Chondrocyte (in vitro differentiated cells): Measurements from ENCODE around the gene TPPP. TPM values are rescaled to one million over a fixed set of nuclear protein-coding genes. Genes with fewer than 3 reads are reported as not detected.
"Not testable (repeated sequence)": the region's sequence is repeated elsewhere in the genome, so short reads cannot be mapped to it uniquely, and the experiment has no call there.

Source experiments
- DNase-seq: peaks from one replicate; pipeline ENCODE4 v3.0.0; 2021; ENCODE audit warnings: mixed read lengths, low spot score
- H3K27ac Mint-ChIP-seq: one replicate; pipeline ENCODE4 v1.8.0; 2021; ENCODE audit warnings: mild to moderate bottlenecking, moderate library complexity, mixed read lengths; ENCODE audit not compliant: unreplicated experiment
- H3K27me3 Mint-ChIP-seq: 2 replicates; pipeline ENCODE4 v1.8.0; 2021; ENCODE audit warnings: low read depth, mixed read lengths
- H3K36me3 Mint-ChIP-seq: 2 replicates; pipeline ENCODE4 v1.8.0; 2021; ENCODE audit warnings: low read depth, mixed read lengths
- H3K4me1 Mint-ChIP-seq: 2 replicates; pipeline ENCODE4 v1.8.0; 2021; ENCODE audit warnings: low read depth, mild to moderate bottlenecking, mixed read lengths
- H3K4me3 Mint-ChIP-seq: one replicate; pipeline ENCODE4 v1.8.0; 2021; ENCODE audit warnings: mild to moderate bottlenecking, moderate library complexity, mixed read lengths; ENCODE audit not compliant: unreplicated experiment
- H3K9me3 Mint-ChIP-seq: 2 replicates; pipeline ENCODE4 v1.8.0; 2021; ENCODE audit warnings: low read depth, mixed read lengths
- CTCF ChIP-seq: fragments of 200-600 bp; sonication (generic); IDR thresholded peaks from 2 replicates; pipeline ENCODE4 v1.5.0; 2021; ENCODE audit warnings: antibody characterized with exemption, mild to moderate bottlenecking, moderate library complexity
- total RNA-seq: library from RNA; stranded (reverse); gene quantifications from 3 replicates; pipeline ENCODE4 v1.2.1, GENCODE V29; 2021

TPPP gene
- total RNA-seq, 1 donor from 2014 or later: 0.70 TPM

- peaks cover 3% of the 10 kb centered on the region for H3K36me3 Mint-ChIP-seq
- peaks cover 5% of the 10 kb centered on the region for H3K4me1 Mint-ChIP-seq
- no peak for TF ChIP-seq CTCF
- no peak overlapping the region for H3K27ac Mint-ChIP-seq
- DNase-seq: no peak
- peaks cover 46% of the 10 kb centered on the region for H3K27me3 Mint-ChIP-seq
- peaks cover 21% of the 10 kb centered on the region for H3K9me3 Mint-ChIP-seq
- H3K4me3 Mint-ChIP-seq: no peak overlapping the region
These were observed 24.0 kb upstream of the TPPP start for GRCh38 chr5:717143-717542.

- H3K4me1 Mint-ChIP-seq, H3K4me3 Mint-ChIP-seq, H3K27ac Mint-ChIP-seq, H3K36me3 Mint-ChIP-seq, DNase-seq: not testable (repeated sequence)
- Mint-ChIP-seq H3K27me3 (peaks cover 43% of the 10 kb centered on the region), H3K9me3 (peaks cover 21% of the 10 kb centered on the region)
These were observed 23.6 kb upstream of the TPPP start for GRCh38 chr5:716740-717139.

GRCh38 chr5:715636-716035 lies 22.5 kb upstream of the TPPP start:
- peaks cover 35% of the 10 kb centered on the region for H3K27me3 Mint-ChIP-seq

GRCh38 chr5:714215-715118 lies 21.3 kb upstream of the TPPP start:
- H3K36me3 Mint-ChIP-seq, DNase-seq, H3K4me1 Mint-ChIP-seq, H3K4me3 Mint-ChIP-seq, H3K27ac Mint-ChIP-seq: not testable (repeated sequence)
- H3K27me3 Mint-ChIP-seq: peaks cover 28% of the 10 kb centered on the region
- peaks cover 16% of the 10 kb centered on the region for H3K9me3 Mint-ChIP-seq

More at GRCh38 chr5:715636-716035, 22.5 kb upstream of the TPPP start:
- peaks cover 21% of the 10 kb centered on the region for H3K9me3 Mint-ChIP-seq
- not testable (repeated sequence) for H3K4me1 Mint-ChIP-seq, H3K27ac Mint-ChIP-seq, H3K4me3 Mint-ChIP-seq, DNase-seq, H3K36me3 Mint-ChIP-seq

GRCh38 chr5:713686-714085 lies 20.5 kb upstream of the TPPP start:
- not testable (repeated sequence) for H3K9me3 Mint-ChIP-seq, DNase-seq, H3K27ac Mint-ChIP-seq, H3K36me3 Mint-ChIP-seq, H3K4me3 Mint-ChIP-seq, H3K4me1 Mint-ChIP-seq
- H3K27me3 Mint-ChIP-seq: peaks cover 23% of the 10 kb centered on the region

- H3K9me3 Mint-ChIP-seq, DNase-seq, H3K4me1 Mint-ChIP-seq, H3K36me3 Mint-ChIP-seq, H3K4me3 Mint-ChIP-seq, H3K27ac Mint-ChIP-seq, H3K27me3 Mint-ChIP-seq: not testable (repeated sequence)
These were observed 15.8 kb upstream of the TPPP start for GRCh38 chr5:708848-709517.

- not testable (repeated sequence) for DNase-seq, H3K27me3 Mint-ChIP-seq, H3K4me1 Mint-ChIP-seq, H3K4me3 Mint-ChIP-seq, H3K36me3 Mint-ChIP-seq, H3K9me3 Mint-ChIP-seq, H3K27ac Mint-ChIP-seq
These were observed 15.2 kb upstream of the TPPP start for GRCh38 chr5:708374-708773.

- not testable (repeated sequence) for H3K4me1 Mint-ChIP-seq, H3K36me3 Mint-ChIP-seq, H3K9me3 Mint-ChIP-seq, H3K4me3 Mint-ChIP-seq, DNase-seq, H3K27me3 Mint-ChIP-seq, H3K27ac Mint-ChIP-seq
These were observed 13.0 kb upstream of the TPPP start for GRCh38 chr5:706127-706526.

GRCh38 chr5:696753-697702 lies 3.9 kb upstream of the TPPP start:
- H3K36me3 Mint-ChIP-seq, H3K27ac Mint-ChIP-seq, H3K4me3 Mint-ChIP-seq, H3K4me1 Mint-ChIP-seq, DNase-seq: not testable (repeated sequence)
- Mint-ChIP-seq H3K9me3 (peaks cover 30% of the 10 kb centered on the region), H3K27me3 (peaks cover 13% of the 10 kb centered on the region)

GRCh38 chr5:696191-696590 lies 3.0 kb upstream of the TPPP start:
- Mint-ChIP-seq H3K9me3 (peaks cover 30% of the 10 kb centered on the region), H3K27me3 (peaks cover 13% of the 10 kb centered on the region)
- H3K4me3 Mint-ChIP-seq, H3K4me1 Mint-ChIP-seq, H3K27ac Mint-ChIP-seq, H3K36me3 Mint-ChIP-seq, DNase-seq: not testable (repeated sequence)

- not testable (repeated sequence) for H3K27ac Mint-ChIP-seq, H3K4me1 Mint-ChIP-seq, DNase-seq, H3K36me3 Mint-ChIP-seq, H3K27me3 Mint-ChIP-seq, H3K4me3 Mint-ChIP-seq
- peaks cover 25% of the 10 kb centered on the region for H3K9me3 Mint-ChIP-seq
These were observed 2.3 kb upstream of the TPPP start for GRCh38 chr5:695475-695874.
